Measurements from ENCODE around the gene RFX3.

RFX3 gene

GRCh38 chr9:3526997-3527940 is 1.5 kb upstream of the RFX3 start:
- peak overlapping the region; percentile 100 for H3K27ac ChIP-seq (ENCODE audit: low read length)

DNA sequence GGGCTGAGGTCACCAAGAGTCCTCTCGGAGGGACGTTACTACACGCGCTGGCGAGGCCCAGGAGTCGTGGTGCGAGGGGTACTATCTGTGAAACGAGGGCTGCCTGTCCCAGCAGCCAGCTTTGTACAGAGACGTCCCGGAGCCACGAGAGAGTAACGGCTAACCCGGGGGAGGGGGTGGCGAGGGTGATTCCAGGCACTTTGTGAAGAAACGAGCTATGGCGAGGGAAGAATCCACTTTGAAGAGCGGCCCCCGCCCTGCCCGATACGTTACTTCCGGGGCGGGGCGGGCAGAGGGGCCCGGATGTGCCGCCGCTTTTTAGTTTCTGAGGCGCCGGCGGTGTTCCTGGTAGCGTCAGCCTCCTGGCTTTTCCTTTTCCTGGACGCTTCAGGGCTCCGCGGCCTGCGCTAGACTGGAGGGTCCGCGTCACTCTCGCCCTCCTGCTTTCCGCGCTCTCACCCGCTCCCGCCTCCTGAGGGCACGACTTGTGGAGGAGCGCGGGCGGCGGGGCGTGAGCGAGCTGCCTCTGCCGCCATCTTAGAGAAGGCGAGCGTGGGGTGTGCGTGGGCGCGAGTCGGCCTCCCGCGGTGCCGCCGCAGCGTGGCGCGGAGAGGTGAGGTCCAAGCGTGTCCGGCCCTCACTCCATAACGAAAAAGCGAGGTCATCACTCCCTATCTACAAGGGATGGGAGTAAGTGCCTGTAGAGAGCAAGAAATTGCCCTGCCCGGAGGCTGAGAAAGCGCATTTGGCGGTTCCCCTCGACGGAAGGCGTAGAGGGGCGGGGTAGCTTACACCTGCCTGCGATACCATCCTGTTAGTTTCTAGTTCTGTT is 580 bp upstream of the RFX3 start:
- Histone ChIP-seq H3K9me3 (ENCODE audit: control insufficient read depth, low read depth, low read length) (no peaks in the 10 kb centered on the region), H3K27me3 (ENCODE audit: control insufficient read depth, insufficient read depth, low read length) (no peaks in the 10 kb centered on the region), H3K9ac (ENCODE audit: low read length) (peak overlapping the region; percentile 99), H3K4me3 (ENCODE audit: low read length) (peak overlapping the region; percentile 92), H3K27ac (ENCODE audit: low read length) (peak overlapping the region; percentile 100), H3K4me1 (ENCODE audit: control insufficient read depth, low read depth, low read length) (peaks cover 35% of the 10 kb centered on the region), H3K36me3 (ENCODE audit: control insufficient read depth, low read depth, low read length) (peaks cover 4% of the 10 kb centered on the region)

More at GRCh38 chr9:3526997-3527940, 1.5 kb upstream of the RFX3 start:
- no peaks in the 10 kb centered on the region for H3K27me3 ChIP-seq (ENCODE audit: control insufficient read depth, insufficient read depth, low read length)
- H3K36me3 ChIP-seq (ENCODE audit: control insufficient read depth, low read depth, low read length), result peaks cover 4% of the 10 kb centered on the region
- peak overlapping the region; percentile 99 for H3K9ac ChIP-seq (ENCODE audit: low read length)
- no peaks in the 10 kb centered on the region for H3K9me3 ChIP-seq (ENCODE audit: control insufficient read depth, low read depth, low read length)
- peaks cover 32% of the 10 kb centered on the region for H3K4me1 ChIP-seq (ENCODE audit: control insufficient read depth, low read depth, low read length)
- H3K4me3 ChIP-seq (ENCODE audit: low read length), result peak overlapping the region; percentile 92

DNA sequence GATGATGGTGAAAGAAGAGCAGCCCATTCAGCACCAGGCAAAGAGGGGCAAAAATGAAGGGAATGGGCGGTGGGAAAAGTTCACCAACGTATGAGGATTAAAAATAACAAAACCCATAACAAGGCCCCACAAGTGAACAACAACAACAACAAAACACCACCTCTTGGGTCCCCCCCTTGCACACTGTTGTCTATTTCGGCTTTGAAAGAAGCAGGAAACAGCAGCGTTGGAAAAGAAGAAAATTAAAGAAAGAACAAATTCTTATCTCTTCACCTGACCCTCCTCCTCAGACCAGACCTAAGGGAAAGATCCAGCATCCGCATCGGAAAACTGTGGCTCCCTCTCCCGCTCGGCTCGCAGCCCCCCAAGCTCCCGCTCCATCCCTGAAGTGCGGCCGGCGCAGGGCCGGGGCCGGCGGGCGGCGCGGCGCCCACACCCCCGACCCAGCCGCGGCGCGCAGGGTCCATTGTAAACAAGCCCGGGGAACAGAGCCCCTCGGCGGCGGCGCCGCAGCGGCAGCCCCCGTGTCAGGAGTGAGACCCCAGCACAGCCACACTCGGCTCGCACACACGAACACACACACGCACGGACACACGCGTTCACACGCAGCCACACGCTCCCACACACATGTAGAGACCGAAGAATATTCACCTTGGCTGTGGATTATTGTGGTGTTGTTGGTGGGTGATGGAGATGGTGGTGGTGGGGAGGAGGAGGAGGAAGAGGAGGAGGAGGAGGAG is 535 bp downstream of the RFX3 start:
- Histone ChIP-seq H3K27ac (ENCODE audit: low read length) (peak overlapping the region; percentile 90), H3K4me1 (ENCODE audit: control insufficient read depth, low read depth, low read length) (peaks cover 43% of the 10 kb centered on the region), H3K27me3 (ENCODE audit: control insufficient read depth, insufficient read depth, low read length) (no peaks in the 10 kb centered on the region), H3K9me3 (ENCODE audit: control insufficient read depth, low read depth, low read length) (no peaks in the 10 kb centered on the region), H3K36me3 (ENCODE audit: control insufficient read depth, low read depth, low read length) (no peaks in the 10 kb centered on the region), H3K4me3 (ENCODE audit: low read length) (peak overlapping the region; percentile 92), H3K9ac (ENCODE audit: low read length) (peak overlapping the region; percentile 99)

DNA sequence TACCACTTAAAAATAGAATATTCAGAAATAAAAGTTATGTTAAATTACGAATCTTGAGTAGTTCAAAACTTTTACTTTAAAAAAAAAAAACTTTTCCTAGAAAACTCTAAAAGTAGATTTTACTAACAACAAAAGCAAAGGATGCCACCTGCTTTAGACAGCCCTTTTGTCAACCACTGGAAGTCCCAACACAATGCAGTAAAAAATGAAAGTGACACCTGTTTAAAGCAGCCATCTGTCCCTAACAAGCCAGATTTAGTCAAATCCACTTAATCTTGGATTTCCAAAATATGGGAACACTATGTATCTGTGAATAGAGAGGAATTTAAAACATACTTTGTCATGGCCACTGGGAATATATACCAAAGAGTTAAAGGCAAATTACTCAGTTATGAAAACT is 3.8 kb downstream of the RFX3 start:
- Histone ChIP-seq H3K27ac (ENCODE audit: low read length) (no peak overlapping the region), H3K4me3 (ENCODE audit: low read length) (no peak overlapping the region), H3K4me1 (ENCODE audit: control insufficient read depth, low read depth, low read length) (peaks cover 24% of the 10 kb centered on the region), H3K36me3 (ENCODE audit: control insufficient read depth, low read depth, low read length) (no peaks in the 10 kb centered on the region), H3K27me3 (ENCODE audit: control insufficient read depth, insufficient read depth, low read length) (no peaks in the 10 kb centered on the region), H3K9ac (ENCODE audit: low read length) (no peak overlapping the region), H3K9me3 (ENCODE audit: control insufficient read depth, low read depth, low read length) (no peaks in the 10 kb centered on the region)

GRCh38 chr9:3520564-3520963 is 5.2 kb downstream of the RFX3 start:
- H3K9me3 ChIP-seq (ENCODE audit: control insufficient read depth, low read depth, low read length), result no peaks in the 10 kb centered on the region
- no peak overlapping the region for H3K9ac ChIP-seq (ENCODE audit: low read length)
- no peaks in the 10 kb centered on the region for H3K27me3 ChIP-seq (ENCODE audit: control insufficient read depth, insufficient read depth, low read length)
- peaks cover 24% of the 10 kb centered on the region for H3K4me1 ChIP-seq (ENCODE audit: control insufficient read depth, low read depth, low read length)
- no peaks in the 10 kb centered on the region for H3K36me3 ChIP-seq (ENCODE audit: control insufficient read depth, low read depth, low read length)
- no peak overlapping the region for H3K4me3 ChIP-seq (ENCODE audit: low read length)
- peak overlapping the region; percentile 6 for H3K27ac ChIP-seq (ENCODE audit: low read length)

GRCh38 chr9:3517377-3518048 is 8.3 kb downstream of the RFX3 start:
- H3K27ac ChIP-seq (ENCODE audit: low read length), result no peak overlapping the region
- no peak overlapping the region for H3K9ac ChIP-seq (ENCODE audit: low read length)
- H3K4me3 ChIP-seq (ENCODE audit: low read length), result no peak overlapping the region
- H3K36me3 ChIP-seq (ENCODE audit: control insufficient read depth, low read depth, low read length), result no peaks in the 10 kb centered on the region
- peaks cover 20% of the 10 kb centered on the region for H3K4me1 ChIP-seq (ENCODE audit: control insufficient read depth, low read depth, low read length)
- H3K27me3 ChIP-seq (ENCODE audit: control insufficient read depth, insufficient read depth, low read length), result no peaks in the 10 kb centered on the region
- H3K9me3 ChIP-seq (ENCODE audit: control insufficient read depth, low read depth, low read length), result no peaks in the 10 kb centered on the region

- H3K9ac ChIP-seq (ENCODE audit: low read length), result no peak overlapping the region
- peaks cover 15% of the 10 kb centered on the region for H3K4me1 ChIP-seq (ENCODE audit: control insufficient read depth, low read depth, low read length)
- no peak overlapping the region for H3K27ac ChIP-seq (ENCODE audit: low read length)
- no peaks in the 10 kb centered on the region for H3K36me3 ChIP-seq (ENCODE audit: control insufficient read depth, low read depth, low read length)
- no peaks in the 10 kb centered on the region for H3K27me3 ChIP-seq (ENCODE audit: control insufficient read depth, insufficient read depth, low read length)
- no peaks in the 10 kb centered on the region for H3K9me3 ChIP-seq (ENCODE audit: control insufficient read depth, low read depth, low read length)
- H3K4me3 ChIP-seq (ENCODE audit: low read length), result no peak overlapping the region
Observed at GRCh38 chr9:3516667-3517330, 9.0 kb downstream of the RFX3 start.

DNA sequence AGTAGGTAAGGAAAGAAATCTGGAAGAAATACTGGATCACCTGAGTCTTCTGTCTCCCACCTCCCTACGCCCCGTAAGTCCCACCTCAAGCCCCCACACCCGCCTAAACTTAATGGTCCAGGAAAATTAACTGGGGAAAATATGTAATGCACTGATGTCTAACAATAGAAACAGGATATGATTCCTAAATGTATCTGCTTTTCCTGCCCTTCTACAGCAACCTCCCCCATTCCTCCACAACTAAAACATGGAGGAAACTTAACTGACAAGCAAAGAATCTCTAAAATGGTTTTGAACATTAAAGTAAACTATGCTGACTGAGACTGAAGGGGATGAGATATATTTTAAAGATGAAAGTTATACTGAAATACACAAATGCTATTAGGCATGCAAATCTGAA is 10.4 kb downstream of the RFX3 start:
- H3K4me3 ChIP-seq (ENCODE audit: low read length), result no peak overlapping the region
- H3K4me1 ChIP-seq (ENCODE audit: control insufficient read depth, low read depth, low read length), result peaks cover 12% of the 10 kb centered on the region
- no peaks in the 10 kb centered on the region for H3K36me3 ChIP-seq (ENCODE audit: control insufficient read depth, low read depth, low read length)
- no peaks in the 10 kb centered on the region for H3K27me3 ChIP-seq (ENCODE audit: control insufficient read depth, insufficient read depth, low read length)
- no peak overlapping the region for H3K9ac ChIP-seq (ENCODE audit: low read length)
- no peak overlapping the region for H3K27ac ChIP-seq (ENCODE audit: low read length)
- no peaks in the 10 kb centered on the region for H3K9me3 ChIP-seq (ENCODE audit: control insufficient read depth, low read depth, low read length)

DNA sequence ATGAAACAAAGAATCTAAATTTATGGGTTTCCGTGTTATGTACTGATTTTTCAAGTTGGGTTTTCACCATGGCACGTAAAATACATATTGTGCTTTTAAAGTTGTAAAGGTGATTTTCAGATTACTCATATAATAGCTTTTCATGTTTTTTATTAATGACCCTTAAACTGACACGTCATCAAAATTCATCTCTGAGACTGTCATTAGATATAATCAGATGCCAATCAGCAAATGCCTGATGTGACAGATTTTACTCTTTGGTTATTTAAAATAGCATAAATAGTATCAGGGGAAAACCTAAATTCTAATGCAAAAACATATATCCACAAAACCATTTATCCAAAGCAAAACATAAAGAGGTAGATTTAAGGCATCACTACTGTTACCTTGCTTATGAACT is 11.0 kb downstream of the RFX3 start:
- Histone ChIP-seq H3K9me3 (ENCODE audit: control insufficient read depth, low read depth, low read length) (no peaks in the 10 kb centered on the region), H3K4me3 (ENCODE audit: low read length) (no peak overlapping the region), H3K9ac (ENCODE audit: low read length) (no peak overlapping the region), H3K27ac (ENCODE audit: low read length) (no peak overlapping the region), H3K4me1 (ENCODE audit: control insufficient read depth, low read depth, low read length) (peaks cover 18% of the 10 kb centered on the region), H3K36me3 (ENCODE audit: control insufficient read depth, low read depth, low read length) (no peaks in the 10 kb centered on the region), H3K27me3 (ENCODE audit: control insufficient read depth, insufficient read depth, low read length) (no peaks in the 10 kb centered on the region)

DNA sequence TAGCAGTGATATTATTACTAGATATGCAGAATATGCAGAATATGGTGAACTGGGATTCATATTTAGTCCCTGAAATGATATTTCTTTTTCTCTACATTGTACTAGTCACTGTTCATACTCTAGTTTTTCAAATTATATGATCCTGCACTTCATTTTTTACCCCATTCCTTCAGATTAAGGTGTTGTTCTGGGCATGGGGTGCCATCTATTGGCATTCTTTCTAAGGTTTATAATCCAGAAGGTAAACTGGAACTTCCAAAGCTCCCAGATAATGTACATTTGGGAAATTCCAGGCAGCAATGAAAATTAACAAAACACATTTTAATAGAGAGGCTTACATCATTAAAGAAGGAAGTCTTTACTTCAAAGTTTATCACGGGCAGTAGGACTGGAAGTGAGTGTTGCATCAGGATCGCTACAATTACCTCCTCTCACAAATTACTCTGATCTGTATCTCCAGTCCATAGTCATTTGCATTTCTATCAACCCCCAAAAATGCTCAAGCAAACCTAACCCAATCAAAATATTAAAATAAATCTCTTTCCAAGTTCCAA is 12.5 kb downstream of the RFX3 start:
- peak overlapping the region; percentile 4 for H3K9ac ChIP-seq (ENCODE audit: low read length)
- no peak overlapping the region for H3K4me3 ChIP-seq (ENCODE audit: low read length)
- H3K4me1 ChIP-seq (ENCODE audit: control insufficient read depth, low read depth, low read length), result peaks cover 27% of the 10 kb centered on the region
- no peaks in the 10 kb centered on the region for H3K36me3 ChIP-seq (ENCODE audit: control insufficient read depth, low read depth, low read length)
- H3K27ac ChIP-seq (ENCODE audit: low read length), result no peak overlapping the region
- H3K27me3 ChIP-seq (ENCODE audit: control insufficient read depth, insufficient read depth, low read length), result no peaks in the 10 kb centered on the region
- no peaks in the 10 kb centered on the region for H3K9me3 ChIP-seq (ENCODE audit: control insufficient read depth, low read depth, low read length)

Data from iPS-18a (cell line).